Measurements from ENCODE around the gene ZNF423. TPM values are rescaled to one million over a fixed set of nuclear protein-coding genes. Genes with fewer than 3 reads are reported as not detected.

ZNF423 gene
- total RNA-seq, 6 experiments from 2014 or later, result not detected

DNA sequence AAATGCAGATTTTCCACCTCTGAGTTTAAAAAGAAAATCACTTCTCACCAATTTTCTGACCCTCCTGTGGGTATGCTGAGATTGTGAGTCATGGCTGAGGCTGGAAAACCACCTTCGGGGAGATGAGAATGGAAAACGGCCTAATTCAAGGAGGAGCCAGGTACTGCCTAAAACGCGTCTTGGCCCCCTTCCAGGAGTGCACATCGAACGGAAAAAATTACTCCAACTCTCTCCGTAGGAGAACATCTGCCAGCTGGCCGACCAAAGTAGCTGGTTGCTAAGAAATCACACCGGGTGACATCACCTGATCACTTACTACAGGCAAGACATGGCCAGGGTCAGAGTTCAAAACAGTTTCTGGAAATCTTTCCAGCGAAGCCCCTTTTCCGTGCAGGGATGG, 107.6 kb downstream of the ZNF423 start:
- H3K36me3 Mint-ChIP-seq (ENCODE audit: low read depth), result no peaks in the 10 kb centered on the region
- no peak overlapping the region for H3K4me3 Mint-ChIP-seq
- no peak for DNase-seq
- H3K4me1 Mint-ChIP-seq (ENCODE audit: low read depth), result no peaks in the 10 kb centered on the region
- no peak overlapping the region for H3K27ac Mint-ChIP-seq
- no peak for TF ChIP-seq CTCF (IDR thresholded peaks at IDR 0.05)
- peaks cover 11% of the 10 kb centered on the region for H3K27me3 Mint-ChIP-seq (ENCODE audit: insufficient read depth)
- no peaks in the 10 kb centered on the region; the same call in 1 of the 2 replicates for H3K9me3 Mint-ChIP-seq

GRCh38 chr16:49747654-49748053, 108.3 kb downstream of the ZNF423 start:
- no peak for TF ChIP-seq CTCF (IDR thresholded peaks at IDR 0.05)
- no peak for DNase-seq
- Mint-ChIP-seq H3K4me3 (no peak overlapping the region), H3K36me3 (ENCODE audit: low read depth) (no peaks in the 10 kb centered on the region), H3K27ac (no peak overlapping the region), H3K27me3 (ENCODE audit: insufficient read depth) (peaks cover 11% of the 10 kb centered on the region), H3K9me3 (no peaks in the 10 kb centered on the region; the same call in 1 of the 2 replicates), H3K4me1 (ENCODE audit: low read depth) (no peaks in the 10 kb centered on the region)

- no peak for DNase-seq
- Mint-ChIP-seq H3K9me3 (no peaks in the 10 kb centered on the region; the same call in 1 of the 2 replicates), H3K27ac (no peak overlapping the region), H3K36me3 (ENCODE audit: low read depth) (no peaks in the 10 kb centered on the region), H3K4me3 (no peak overlapping the region), H3K27me3 (ENCODE audit: insufficient read depth) (peaks cover 11% of the 10 kb centered on the region), H3K4me1 (ENCODE audit: low read depth) (no peaks in the 10 kb centered on the region)
- no peak for TF ChIP-seq CTCF (IDR thresholded peaks at IDR 0.05)
Measured at GRCh38 chr16:49746545-49746944, 109.4 kb downstream of the ZNF423 start.

DNA sequence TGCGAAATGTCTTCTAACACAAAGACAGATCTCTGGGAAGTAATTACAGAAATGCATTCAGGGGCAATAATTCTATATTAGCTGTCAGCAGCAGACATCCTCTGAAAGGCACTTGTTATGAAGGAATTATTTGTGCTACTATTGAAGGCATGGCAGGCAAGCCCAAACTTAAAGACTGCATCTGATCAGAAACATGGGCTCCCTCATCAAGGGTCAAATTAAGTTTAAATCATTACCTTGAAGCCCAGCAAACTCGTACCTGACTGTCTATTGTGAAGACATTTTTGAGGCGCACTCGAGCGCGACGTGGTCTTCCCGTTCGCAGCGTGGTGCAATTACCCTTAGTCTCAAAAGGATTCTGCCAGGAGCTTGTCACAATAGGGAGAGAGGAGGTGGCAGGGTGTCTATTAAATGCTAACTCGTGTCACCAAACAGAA, 110.6 kb downstream of the ZNF423 start:
- H3K9me3 Mint-ChIP-seq, result peaks cover 4% of the 10 kb centered on the region; the same call in 1 of the 2 replicates
- peaks cover 4% of the 10 kb centered on the region for H3K27me3 Mint-ChIP-seq (ENCODE audit: insufficient read depth)
- H3K27ac Mint-ChIP-seq, result no peak overlapping the region
- no peaks in the 10 kb centered on the region for H3K36me3 Mint-ChIP-seq (ENCODE audit: low read depth)
- no peak for TF ChIP-seq CTCF (IDR thresholded peaks at IDR 0.05)
- H3K4me1 Mint-ChIP-seq (ENCODE audit: low read depth), result no peaks in the 10 kb centered on the region
- DNase-seq, result no peak
- H3K4me3 Mint-ChIP-seq, result no peak overlapping the region

GRCh38 chr16:49744244-49745220, 111.4 kb downstream of the ZNF423 start:
- Mint-ChIP-seq H3K27me3 (ENCODE audit: insufficient read depth) (peaks cover 3% of the 10 kb centered on the region), H3K4me3 (no peak overlapping the region), H3K36me3 (ENCODE audit: low read depth) (no peaks in the 10 kb centered on the region), H3K27ac (no peak overlapping the region), H3K9me3 (peaks cover 4% of the 10 kb centered on the region; the same call in 1 of the 2 replicates), H3K4me1 (ENCODE audit: low read depth) (no peaks in the 10 kb centered on the region)
- no peak for DNase-seq
- TF ChIP-seq CTCF (IDR thresholded peaks at IDR 0.05), result no peak
